SK-MEL-5 (cell line): ENCODE data around the gene SLCO1A2. TPM values are rescaled to one million over a fixed set of nuclear protein-coding genes. Genes with fewer than 3 reads are reported as not detected.
"Not testable (repeated sequence)": the region's sequence is repeated elsewhere in the genome, so short reads cannot be mapped to it uniquely, and the experiment has no call there.

ENCODE experiments used
- DNase-seq: peaks from one replicate; pipeline ENCODE4 v3.0.0-alpha.2; 2016; ENCODE audit warnings: low read depth, low spot score
- in situ Hi-C: cut with HindIII; loops from 2 replicates; pipeline ENCODE4 v1.10.0; 2016; ENCODE audit warnings: low sequenced_read_pairs, high pct_unique_total_duplicates, low pct_unique_long_range_greater_than_20kb
- polyA plus RNA-seq, 2 experiments: library from polyadenylated mRNA; depleted of rRNA; stranded (reverse); fragments of >200 nt; gene quantifications; 2 replicates each; pipeline ENCODE4 v1.2.3, GENCODE V29; 2015
- total RNA-seq: library from RNA; depleted of rRNA; stranded (reverse); fragments of >200 nt; shearing (Covaris generic); gene quantifications from 2 replicates; pipeline ENCODE4 v1.2.3, GENCODE V29; 2014; rRNA removed

SLCO1A2 gene
- total RNA-seq = not detected in 2 replicates
- polyA plus RNA-seq (2015; cell fraction: cytosol; rRNA removed) = 0.24 TPM in 1 of 2 replicates, not detected in the other
- 0.36 and 0.41 TPM in 2 replicates for polyA plus RNA-seq (2015; cell fraction: nucleus; rRNA removed)

- in situ Hi-C loops = no loop called here
- DNase-seq = no peak
Observed at GRCh38 chr12:21334771-21335325, at the start of gene SLCO1A2. SLCO1A2 (minus strand) TSS chr12:21334917; CDS start chr12:21334647, 270 bp downstream.

- in situ Hi-C loops = no loop called here
- DNase-seq = no peak
Observed at GRCh38 chr12:21384261-21384660, 49.5 kb upstream of the SLCO1A2 start.

GRCh38 chr12:21381320-21381719 lies 46.6 kb upstream of the SLCO1A2 start:
- DNase-seq, in situ Hi-C loops: not testable (repeated sequence)

GRCh38 chr12:21379218-21379617 lies 44.5 kb upstream of the SLCO1A2 start:
- in situ Hi-C loops = no loop called here
- no peak for DNase-seq

GRCh38 chr12:21372602-21373001 lies 37.9 kb upstream of the SLCO1A2 start, which contains the start of gene IAPP:
IAPP (plus strand) TSS chr12:21372902; CDS start chr12:21373352, 450 bp downstream.
- in situ Hi-C loops = no loop called here
- no peak for DNase-seq

- DNase-seq = peak; percentile 7
- in situ Hi-C loops = no loop called here
Observed at GRCh38 chr12:21370845-21371449, 36.2 kb upstream of the SLCO1A2 start.

GRCh38 chr12:21369141-21369980 lies 34.6 kb upstream of the SLCO1A2 start:
- in situ Hi-C loops = no loop called here
- no peak for DNase-seq

GRCh38 chr12:21360632-21361031 lies 25.9 kb upstream of the SLCO1A2 start:
- DNase-seq, in situ Hi-C loops: not testable (repeated sequence)

- in situ Hi-C loops = no loop called here
- no peak for DNase-seq
Observed at GRCh38 chr12:21354641-21355040, 19.9 kb upstream of the SLCO1A2 start.

- in situ Hi-C loops = no loop called here
- no peak for DNase-seq
Observed at GRCh38 chr12:21353948-21354347, 19.2 kb upstream of the SLCO1A2 start.

GRCh38 chr12:21353487-21353886 lies 18.8 kb upstream of the SLCO1A2 start:
- in situ Hi-C loops = no loop called here

GRCh38 chr12:21350975-21351374 lies 16.3 kb upstream of the SLCO1A2 start:
- in situ Hi-C loops = no loop called here
- DNase-seq = no peak

More at GRCh38 chr12:21353487-21353886, 18.8 kb upstream of the SLCO1A2 start:
- DNase-seq = no peak

GRCh38 chr12:21346542-21347205 lies 12.0 kb upstream of the SLCO1A2 start:
- DNase-seq = peak; percentile 26
- in situ Hi-C loops = no loop called here

- no peak for DNase-seq
Observed at GRCh38 chr12:21343636-21344035, 8.9 kb upstream of the SLCO1A2 start.

GRCh38 chr12:21341769-21342168 lies 7.1 kb upstream of the SLCO1A2 start:
- in situ Hi-C loops = no loop called here

More at GRCh38 chr12:21343636-21344035, 8.9 kb upstream of the SLCO1A2 start:
- in situ Hi-C loops = no loop called here

GRCh38 chr12:21340403-21340802 lies 5.7 kb upstream of the SLCO1A2 start:
- in situ Hi-C loops = no loop called here
- peak; percentile 15 for DNase-seq

More at GRCh38 chr12:21341769-21342168, 7.1 kb upstream of the SLCO1A2 start:
- DNase-seq = no peak

- DNase-seq = no peak
- in situ Hi-C loops = no loop called here
Observed at GRCh38 chr12:21339921-21340320, 5.2 kb upstream of the SLCO1A2 start.
